Neural crest cell (in vitro differentiated cells): ENCODE data around the gene NIP7. TPM values are rescaled to one million over a fixed set of nuclear protein-coding genes. Genes with fewer than 3 reads are reported as not detected.

Experiments
- DNase-seq: peaks from one replicate; pipeline ENCODE4 v3.0.0; 2021; ENCODE audit warnings: low read depth, mixed read lengths, low spot score
- H3K27ac Mint-ChIP-seq: one replicate; pipeline ENCODE4 v1.8.0; 2021; ENCODE audit warnings: mild to moderate bottlenecking, mixed read lengths; ENCODE audit not compliant: unreplicated experiment
- H3K27me3 Mint-ChIP-seq: 2 replicates; pipeline ENCODE4 v1.8.0; 2021; ENCODE audit warnings: low read depth, mild to moderate bottlenecking, mixed read lengths
- H3K36me3 Mint-ChIP-seq: 2 replicates; pipeline ENCODE4 v1.8.0; 2021; ENCODE audit warnings: low read depth, mild to moderate bottlenecking, mixed read lengths
- H3K4me1 Mint-ChIP-seq: 2 replicates; pipeline ENCODE4 v1.8.0; 2021; ENCODE audit warnings: mixed read lengths
- H3K4me3 Mint-ChIP-seq: one replicate; pipeline ENCODE4 v1.8.0; 2021; ENCODE audit warnings: mild to moderate bottlenecking, mixed read lengths
- H3K9me3 Mint-ChIP-seq: 2 replicates; pipeline ENCODE4 v1.8.0; 2021; ENCODE audit warnings: mixed read lengths
- CTCF ChIP-seq: fragments of 200-600 bp; sonication (generic); conservative IDR thresholded peaks from 2 replicates; pipeline ENCODE4 v1.5.0; 2021; ENCODE audit warnings: antibody characterized with exemption, mild to moderate bottlenecking
- total RNA-seq: library from RNA; stranded (reverse); gene quantifications from 2 replicates; pipeline ENCODE4 v1.2.1, GENCODE V29; 2021

NIP7 gene
- total RNA-seq, 1 donor from 2014 or later = 42.3 TPM

- no peak for DNase-seq
- Mint-ChIP-seq H3K4me3 (no peak overlapping the region), H3K27me3 (no peaks in the 10 kb centered on the region), H3K27ac (no peak overlapping the region), H3K9me3 (no peaks in the 10 kb centered on the region), H3K36me3 (peaks cover 17% of the 10 kb centered on the region), H3K4me1 (peaks cover 4% of the 10 kb centered on the region)
- no peak for TF ChIP-seq CTCF
Observed at GRCh38 chr16:69376393-69377059, 37.0 kb downstream of the NIP7 start.

GRCh38 chr16:69378036-69378435 lies 38.5 kb downstream of the NIP7 start:
- no peaks in the 10 kb centered on the region for H3K27me3 Mint-ChIP-seq
- H3K4me1 Mint-ChIP-seq = peaks cover 4% of the 10 kb centered on the region
- DNase-seq = no peak
- no peak overlapping the region for H3K4me3 Mint-ChIP-seq
- H3K27ac Mint-ChIP-seq = no peak overlapping the region
- no peak for TF ChIP-seq CTCF
- peaks cover 21% of the 10 kb centered on the region for H3K36me3 Mint-ChIP-seq
- no peaks in the 10 kb centered on the region for H3K9me3 Mint-ChIP-seq

DNA sequence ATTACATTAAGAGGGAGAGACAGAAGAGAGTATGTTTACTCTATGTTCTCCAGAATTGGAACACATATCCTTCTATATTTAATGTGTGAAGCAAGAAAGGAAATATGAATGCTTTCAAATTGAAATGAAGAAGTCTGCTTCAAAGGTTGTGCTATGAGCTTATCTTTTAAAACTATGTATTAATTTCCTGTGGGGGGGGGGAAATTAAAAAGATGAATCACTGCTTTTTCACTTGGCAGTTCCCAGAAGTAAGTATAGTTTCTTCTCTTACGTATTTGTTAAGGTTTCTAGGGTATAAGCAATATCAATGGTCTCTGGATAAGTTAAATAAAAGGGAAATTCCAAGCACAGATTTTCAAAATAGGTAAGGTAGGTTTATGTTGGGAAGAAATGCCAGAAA lies 39.2 kb downstream of the NIP7 start:
- peaks cover 21% of the 10 kb centered on the region for H3K36me3 Mint-ChIP-seq
- peaks cover 8% of the 10 kb centered on the region for H3K4me1 Mint-ChIP-seq
- H3K9me3 Mint-ChIP-seq = no peaks in the 10 kb centered on the region
- no peak overlapping the region for H3K27ac Mint-ChIP-seq
- H3K27me3 Mint-ChIP-seq = no peaks in the 10 kb centered on the region
- no peak overlapping the region for H3K4me3 Mint-ChIP-seq
- DNase-seq = no peak
- TF ChIP-seq CTCF = no peak

- Mint-ChIP-seq H3K27me3 (no peaks in the 10 kb centered on the region), H3K36me3 (peaks cover 23% of the 10 kb centered on the region), H3K4me3 (no peak overlapping the region), H3K9me3 (no peaks in the 10 kb centered on the region), H3K27ac (no peak overlapping the region), H3K4me1 (peaks cover 26% of the 10 kb centered on the region)
- TF ChIP-seq CTCF = no peak
- no peak for DNase-seq
Observed at GRCh38 chr16:69381231-69381630, 41.7 kb downstream of the NIP7 start.

- no peak for DNase-seq
- no peak for TF ChIP-seq CTCF
- H3K4me1 Mint-ChIP-seq = peaks cover 26% of the 10 kb centered on the region
- peak overlapping the region; percentile 20 for H3K4me3 Mint-ChIP-seq
- no peaks in the 10 kb centered on the region for H3K27me3 Mint-ChIP-seq
- peak overlapping the region; percentile 2 for H3K27ac Mint-ChIP-seq
- no peaks in the 10 kb centered on the region for H3K9me3 Mint-ChIP-seq
- peaks cover 23% of the 10 kb centered on the region for H3K36me3 Mint-ChIP-seq
Observed at GRCh38 chr16:69382421-69382820, 42.8 kb downstream of the NIP7 start.
